Mesenchymal stem cell (in vitro differentiated cells and primary cell): Measurements from ENCODE around the gene TEX101.
A peak's percentile ranks its signal among the peaks of the same experiment; 100 is the strongest.

ENCODE experiments used
- DNase-seq: peaks from one replicate; pipeline ENCODE4 v3.0.0-alpha.2; 2013
- H2AFZ ChIP-seq: one replicate; pipeline ENCODE4 v1.6.1; 2013; ENCODE audit warnings: low read depth, mild to moderate bottlenecking, control low read depth, inconsistent platforms, low read length, moderate library complexity
- H2AK5ac ChIP-seq: 2 replicates; pipeline ENCODE4 v1.6.1; 2013; ENCODE audit warnings: low read length, moderate library complexity, mild to moderate bottlenecking, inconsistent platforms; ENCODE audit not compliant: severe bottlenecking
- H2BK120ac ChIP-seq: one replicate; pipeline ENCODE4 v1.6.1; 2013; ENCODE audit warnings: low read depth, mild to moderate bottlenecking, inconsistent platforms, low read length, moderate library complexity
- H2BK12ac ChIP-seq, 2 experiments: one replicate each; pipeline ENCODE4 v1.6.1; 2013; ENCODE audit warnings: inconsistent platforms in 2 of 2, low read length in 2 of 2, mild to moderate bottlenecking in 2 of 2, moderate library complexity in 2 of 2, control low read depth in 1 of 2
- H2BK15ac ChIP-seq: one replicate; pipeline ENCODE4 v1.6.1; 2013; ENCODE audit warnings: mild to moderate bottlenecking, low read depth, inconsistent platforms; ENCODE audit not compliant: poor library complexity, severe bottlenecking
- H2BK5ac ChIP-seq: 2 replicates; pipeline ENCODE4 v1.6.1; 2013; ENCODE audit warnings: low read depth, mild to moderate bottlenecking, low read length, control low read depth, inconsistent platforms; ENCODE audit not compliant: poor library complexity, severe bottlenecking
- H3K14ac ChIP-seq, 2 experiments: one replicate each; pipeline ENCODE4 v1.6.1; 2013; ENCODE audit warnings: inconsistent platforms in 2 of 2, low read length in 2 of 2, control low read depth in 1 of 2, mild to moderate bottlenecking in 1 of 2, moderate library complexity in 1 of 2
- H3K18ac ChIP-seq, 2 experiments: one replicate each; pipeline ENCODE4 v1.6.1; 2013; ENCODE audit warnings: inconsistent platforms in 2 of 2, low read length in 2 of 2, control low read depth in 1 of 2, low read depth in 1 of 2, mild to moderate bottlenecking in 1 of 2
- H3K23ac ChIP-seq, 2 experiments: one replicate each; pipeline ENCODE4 v1.6.1; 2013; ENCODE audit warnings: inconsistent platforms in 2 of 2, low read length in 2 of 2, mild to moderate bottlenecking in 2 of 2, moderate library complexity in 2 of 2, control low read depth in 1 of 2
- H3K27ac ChIP-seq: 2 replicates; pipeline ENCODE4 v1.5.1; 2013; ENCODE audit warnings: mild to moderate bottlenecking, moderate library complexity, low read length, control low read depth, inconsistent platforms; ENCODE audit not compliant: poor library complexity, severe bottlenecking
- H3K27me3 ChIP-seq, 2 experiments: 2 replicates each; pipeline versions ENCODE4 v1.6.1 to v1.7.0; 2013; ENCODE audit warnings: low read length in 2 of 2, mild to moderate bottlenecking in 2 of 2, moderate library complexity in 2 of 2, control low read depth in 1 of 2, inconsistent platforms in 1 of 2; ENCODE audit not compliant: control insufficient read depth in 1 of 2, insufficient read depth in 1 of 2
- H3K36me3 ChIP-seq, 2 experiments: 2 replicates each; pipeline versions ENCODE4 v1.6.1 to v1.7.0; 2013; ENCODE audit warnings: low read length in 2 of 2, control low read depth in 1 of 2, inconsistent platforms in 1 of 2, low read depth in 1 of 2, mild to moderate bottlenecking in 1 of 2; ENCODE audit not compliant: insufficient read depth in 2 of 2, control insufficient read depth in 1 of 2
- H3K4ac ChIP-seq, 2 experiments: one replicate each; pipeline ENCODE4 v1.6.1; 2013; ENCODE audit warnings: inconsistent platforms in 2 of 2, low read length in 2 of 2, mild to moderate bottlenecking in 2 of 2, moderate library complexity in 2 of 2, control low read depth in 1 of 2, low read depth in 1 of 2
- H3K4me1 ChIP-seq: 2 replicates; pipeline ENCODE4 v1.6.1; 2013; ENCODE audit warnings: low read depth, low read length, control low read depth; ENCODE audit not compliant: control insufficient read depth, insufficient read depth
- H3K4me2 ChIP-seq: 2 replicates; pipeline ENCODE4 v1.6.1; 2013; ENCODE audit warnings: low read length, mild to moderate bottlenecking, inconsistent platforms; ENCODE audit not compliant: poor library complexity, severe bottlenecking
- H3K4me3 ChIP-seq, 2 experiments: 2 replicates each; pipeline versions ENCODE4 v1.5.1 to v1.7.0; 2013; ENCODE audit warnings: low read length in 2 of 2, mild to moderate bottlenecking in 2 of 2, control low read depth in 1 of 2, low read depth in 1 of 2; ENCODE audit not compliant: insufficient read depth in 1 of 2
- H3K79me1 ChIP-seq: replicated peaks from 2 replicates; pipeline ENCODE4 v1.6.1; 2013; ENCODE audit warnings: mild to moderate bottlenecking, control low read depth, low read length, inconsistent platforms; ENCODE audit not compliant: poor library complexity, severe bottlenecking
- H3K9ac ChIP-seq: 2 replicates; pipeline ENCODE4 v1.7.0; 2013; ENCODE audit warnings: mild to moderate bottlenecking, low read length, moderate library complexity
- H3K9me3 ChIP-seq: 2 replicates; pipeline ENCODE4 v1.7.0; 2013; ENCODE audit warnings: mild to moderate bottlenecking, low read length; ENCODE audit not compliant: control insufficient read depth
- H4K8ac ChIP-seq: one replicate; pipeline ENCODE4 v1.6.1; 2013; ENCODE audit warnings: inconsistent platforms, mild to moderate bottlenecking, low read length, moderate library complexity
- H4K91ac ChIP-seq: one replicate; pipeline ENCODE4 v1.6.1; 2013; ENCODE audit warnings: mild to moderate bottlenecking, low read length, inconsistent platforms
- WGBS: methylation state at CpG from one replicate; pipeline ENCODE4 v1.1.7; 2013; ENCODE audit warnings: mixed read lengths; 5-methylcytosine and 5-hydroxymethylcytosine counted together

Gene TEX101

DNA sequence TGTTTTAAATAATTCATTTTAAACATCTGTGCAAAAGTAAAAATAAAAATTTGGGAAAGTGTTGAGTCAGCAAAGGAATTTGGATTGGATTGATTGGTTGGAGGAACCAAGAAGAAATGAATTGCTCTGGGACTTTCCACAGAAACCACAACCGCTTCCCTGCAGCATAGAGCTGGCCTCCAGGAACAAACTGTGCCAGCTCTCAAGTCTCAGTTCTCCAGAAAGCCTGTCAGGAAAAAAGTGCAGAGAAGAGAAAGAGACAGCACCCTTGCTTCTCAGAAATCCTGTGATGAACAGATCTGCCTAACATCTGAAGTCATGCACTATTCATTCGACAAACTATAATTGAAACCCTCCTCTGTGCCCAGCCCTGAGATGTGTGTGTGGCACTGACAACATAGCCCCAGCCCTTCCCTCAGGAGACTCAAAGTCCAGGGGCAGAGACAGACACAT is 35.9 kb downstream of the TEX101 start:
- Histone ChIP-seq H3K14ac (no peak overlapping the region), H2AFZ (no peak overlapping the region), H3K4me2 (no peak overlapping the region), H2BK15ac (no peak overlapping the region), H3K4ac (no peak overlapping the region), H3K4me1 (peaks cover 1% of the 10 kb centered on the region), H2BK12ac (no peak overlapping the region), H2BK120ac (no peak overlapping the region), H3K9ac (no peak overlapping the region), H4K91ac (no peak overlapping the region), H3K27ac (no peak overlapping the region), H3K79me1 (no peaks in the 10 kb centered on the region), H4K8ac (no peak overlapping the region), H3K27me3 (peaks cover 8 to 12% of the 10 kb centered on the region in 2 experiments), H3K9me3 (no peaks in the 10 kb centered on the region), H3K18ac (no peak overlapping the region), H3K4me3 (no peak overlapping the region), H2BK5ac (no peak overlapping the region), H3K36me3 (no peaks in the 10 kb centered on the region), H3K23ac (no peak overlapping the region), H2AK5ac (no peak overlapping the region)
- WGBS, result 93% methylated on average over 2 of the region's 2 CpGs
- peak; percentile 36 for DNase-seq

DNA sequence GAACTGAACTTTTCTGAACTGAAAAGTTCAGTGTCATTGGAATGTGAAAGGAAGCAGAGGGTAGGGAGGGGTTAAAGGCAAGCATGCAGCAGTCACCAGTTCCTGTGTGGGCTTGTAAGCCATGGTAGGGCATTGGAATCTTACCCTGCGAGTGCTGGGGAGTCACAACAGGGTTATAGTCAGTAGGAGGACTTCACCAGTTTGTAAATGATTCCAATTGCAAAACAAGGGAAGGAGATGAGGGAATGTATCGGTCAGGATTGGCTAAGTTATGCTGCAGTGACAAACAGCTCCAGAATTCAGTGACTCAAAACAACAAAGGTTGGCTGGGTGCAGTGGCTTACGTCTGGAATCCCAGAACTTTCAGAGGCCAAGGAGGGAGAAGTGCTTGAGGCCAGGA is 37.9 kb downstream of the TEX101 start:
- Histone ChIP-seq H2BK120ac (no peak overlapping the region), H3K79me1 (no peaks in the 10 kb centered on the region), H3K23ac (no peak overlapping the region), H3K4me1 (no peaks in the 10 kb centered on the region), H2BK15ac (no peak overlapping the region), H2BK5ac (no peak overlapping the region), H2AFZ (no peak overlapping the region), H3K18ac (no peak overlapping the region), H3K27me3 (peaks cover 9 to 12% of the 10 kb centered on the region in 2 experiments), H3K9ac (no peak overlapping the region), H3K9me3 (no peaks in the 10 kb centered on the region), H3K4me3 (no peak overlapping the region), H4K8ac (no peak overlapping the region), H4K91ac (no peak overlapping the region), H3K4ac (no peak overlapping the region), H2AK5ac (no peak overlapping the region), H3K36me3 (no peaks in the 10 kb centered on the region), H2BK12ac (no peak overlapping the region), H3K14ac (no peak overlapping the region), H3K4me2 (no peak overlapping the region), H3K27ac (no peak overlapping the region)
- 70% methylated on average over 3 of the region's 3 CpGs for WGBS
- DNase-seq, result no peak

DNA sequence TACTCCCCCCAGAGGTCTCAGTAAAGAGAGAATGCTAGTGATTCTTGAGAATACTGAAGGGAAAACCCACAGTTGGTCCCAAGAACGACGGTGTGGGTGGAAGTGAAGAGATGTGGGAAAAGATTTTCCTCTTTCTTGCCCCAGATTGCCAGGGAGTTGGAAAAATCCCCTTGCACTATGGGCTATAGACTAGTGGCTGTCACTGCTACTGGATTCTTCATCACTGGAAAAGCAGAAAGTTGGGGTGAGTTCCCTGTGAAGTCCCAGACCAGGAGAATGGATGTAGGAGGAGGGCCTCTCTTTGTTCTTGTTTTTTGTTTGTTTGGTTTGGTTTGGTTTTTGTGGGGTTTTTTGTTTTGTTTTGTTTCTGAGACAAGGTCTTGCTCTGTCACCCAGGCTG is 39.3 kb downstream of the TEX101 start:
- Histone ChIP-seq H3K14ac (no peak overlapping the region), H4K8ac (no peak overlapping the region), H3K4me1 (no peaks in the 10 kb centered on the region), H3K23ac (no peak overlapping the region), H2BK120ac (no peak overlapping the region), H3K9me3 (no peaks in the 10 kb centered on the region), H3K79me1 (no peaks in the 10 kb centered on the region), H2BK5ac (no peak overlapping the region), H2BK12ac (no peak overlapping the region), H3K27me3 (peaks cover 12% of the 10 kb centered on the region in 2 experiments), H3K4me2 (no peak overlapping the region), H3K4ac (no peak overlapping the region), H2AFZ (no peak overlapping the region), H2AK5ac (no peak overlapping the region), H3K27ac (no peak overlapping the region), H4K91ac (no peak overlapping the region), H3K36me3 (no peaks in the 10 kb centered on the region), H3K4me3 (no peak overlapping the region), H3K9ac (no peak overlapping the region), H3K18ac (no peak overlapping the region), H2BK15ac (no peak overlapping the region)
- WGBS, result 83% methylated on average over 2 of the region's 2 CpGs
- no peak for DNase-seq

DNA sequence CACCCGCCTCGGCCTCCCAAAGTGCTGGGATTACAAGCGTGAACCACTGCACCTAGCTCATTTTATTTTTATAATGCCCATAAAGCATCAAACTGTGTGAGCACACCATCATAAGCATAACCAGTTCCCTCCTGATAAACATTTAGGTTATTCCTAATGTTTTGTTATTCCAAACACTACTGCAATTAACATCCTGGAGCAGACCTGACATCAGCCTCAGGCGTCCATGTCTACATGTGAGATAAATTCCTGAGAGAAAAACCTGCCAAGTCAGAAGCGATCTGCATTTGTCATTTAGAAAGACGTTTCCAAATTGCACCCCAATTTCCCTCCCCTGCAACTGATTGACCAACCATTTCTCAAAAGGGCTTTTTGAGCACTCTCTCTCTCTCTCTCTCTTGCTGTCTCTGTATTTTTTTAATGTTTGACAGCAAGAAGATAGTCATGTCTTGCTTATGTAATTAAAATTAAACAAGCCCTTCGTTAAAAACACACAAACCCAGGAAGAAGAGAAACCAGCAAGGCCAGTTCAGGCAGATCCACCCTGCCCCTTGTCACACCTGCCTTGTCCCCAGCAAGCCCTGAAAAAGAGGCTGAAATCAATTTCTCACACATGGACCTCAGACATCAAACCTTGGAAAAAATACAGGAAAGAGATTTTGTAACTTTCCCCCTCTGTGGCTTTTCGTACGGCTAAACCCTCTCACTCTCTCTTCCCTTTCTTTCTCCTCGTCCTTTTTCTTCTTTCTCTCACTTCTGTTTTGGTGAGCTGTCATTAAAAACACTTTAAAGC is 40.8 kb downstream of the TEX101 start:
- Histone ChIP-seq H3K18ac (no peak overlapping the region), H2BK12ac (no peak overlapping the region), H3K36me3 (no peaks in the 10 kb centered on the region), H2AFZ (no peak overlapping the region), H3K4me3 (no peak overlapping the region), H2BK5ac (no peak overlapping the region), H2BK120ac (no peak overlapping the region), H3K4me1 (no peaks in the 10 kb centered on the region), H3K4ac (no peak overlapping the region), H4K8ac (no peak overlapping the region), H3K27me3 (peaks cover 18 to 20% of the 10 kb centered on the region in 2 experiments), H3K14ac (no peak overlapping the region), H2BK15ac (no peak overlapping the region), H3K23ac (no peak overlapping the region), H2AK5ac (no peak overlapping the region), H4K91ac (no peak overlapping the region), H3K79me1 (no peaks in the 10 kb centered on the region), H3K4me2 (no peak overlapping the region), H3K27ac (no peak overlapping the region), H3K9me3 (no peaks in the 10 kb centered on the region), H3K9ac (no peak overlapping the region)
- 81% methylated on average over 10 of the region's 10 CpGs for WGBS
- DNase-seq, result no peak
